NCI-H524 treated with DMSO at 0.1 percent for 48 hours (cell line): ENCODE results near the gene C17orf107.

ENCODE experiments used
- DNase-seq: peaks from one replicate; lab custom pipeline; 2025; lab: John Stamatoyannopoulos, UW

C17orf107 gene

DNA sequence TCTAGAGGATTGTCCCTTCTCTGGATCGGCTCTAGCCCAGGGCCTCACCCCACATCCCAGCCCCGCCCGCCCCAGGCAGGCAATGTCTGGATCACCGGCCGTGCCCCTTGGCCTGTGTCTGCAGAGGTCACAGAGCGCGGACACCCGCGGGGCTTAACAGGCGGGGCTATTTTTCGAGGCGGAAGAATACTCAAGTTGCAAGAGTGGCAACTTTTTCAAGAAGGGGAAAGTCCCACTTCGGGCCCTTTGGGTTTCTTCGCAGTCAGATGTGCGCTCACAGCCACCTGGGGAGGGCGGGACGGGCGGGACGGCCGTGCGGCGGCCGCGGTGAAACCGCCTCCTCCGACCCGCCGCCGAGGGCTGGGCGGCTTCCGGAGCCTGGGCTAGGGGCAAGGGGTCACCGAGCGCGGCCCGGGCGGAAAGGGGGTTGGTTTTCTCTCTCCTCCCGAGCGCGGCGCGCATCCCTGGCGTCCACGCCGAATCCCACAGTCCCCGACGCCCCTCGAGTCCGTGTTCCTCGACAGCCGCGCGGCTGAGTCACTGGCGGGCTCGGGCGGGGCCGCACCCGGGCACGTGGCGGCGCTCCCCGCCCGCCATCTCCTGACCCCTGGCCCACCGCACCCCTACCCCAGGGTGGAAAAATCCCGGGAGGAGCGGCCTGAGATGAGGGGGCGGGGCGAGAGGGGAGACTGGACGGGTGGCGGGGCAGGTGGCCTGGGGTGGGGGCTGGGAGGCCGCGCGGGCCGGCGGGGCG is 50.2 kb downstream of the C17orf107 start:
- DNase-seq: no peak

- no peak for DNase-seq
Measured at GRCh38 chr17:4950075-4950745, 50.9 kb downstream of the C17orf107 start.

DNA sequence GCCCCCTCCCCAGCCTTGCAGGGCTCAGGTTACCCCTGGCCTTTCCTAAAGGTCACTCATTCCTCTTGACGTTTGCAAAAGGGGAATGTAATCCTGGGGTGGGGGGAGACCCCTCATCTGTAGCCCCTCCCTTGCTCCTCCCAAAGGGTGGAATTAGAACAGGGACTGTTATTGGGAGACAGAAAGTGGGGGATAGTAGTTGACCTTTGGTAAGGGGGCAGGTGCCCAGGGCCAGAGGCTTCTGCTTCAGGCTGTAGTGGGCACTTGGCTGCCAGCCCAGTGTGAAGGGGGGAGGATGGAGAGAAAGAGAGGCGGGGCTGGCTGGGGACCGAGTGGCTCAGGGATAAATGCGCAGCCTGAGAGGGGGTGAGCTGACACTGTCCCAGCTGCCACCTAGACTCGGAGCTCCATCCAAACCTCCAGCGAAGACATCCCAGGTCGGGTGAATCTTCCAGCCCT is 51.4 kb downstream of the C17orf107 start, which contains the start of gene ENO3:
ENO3 (plus strand) TSS at position 374 of the 459 bp plus-strand sequence. CDS start 711 bp downstream, outside the sequence.
- no peak for DNase-seq

- no peak for DNase-seq
Measured at GRCh38 chr17:4951486-4951885, 52.1 kb downstream of the C17orf107 start.
